ENCODE measurements around the gene PIK3R2.
"Not testable (repeated sequence)": the region's sequence is repeated elsewhere in the genome, so short reads cannot be mapped to it uniquely, and the experiment has no call there.

The PIK3R2 gene

DNA sequence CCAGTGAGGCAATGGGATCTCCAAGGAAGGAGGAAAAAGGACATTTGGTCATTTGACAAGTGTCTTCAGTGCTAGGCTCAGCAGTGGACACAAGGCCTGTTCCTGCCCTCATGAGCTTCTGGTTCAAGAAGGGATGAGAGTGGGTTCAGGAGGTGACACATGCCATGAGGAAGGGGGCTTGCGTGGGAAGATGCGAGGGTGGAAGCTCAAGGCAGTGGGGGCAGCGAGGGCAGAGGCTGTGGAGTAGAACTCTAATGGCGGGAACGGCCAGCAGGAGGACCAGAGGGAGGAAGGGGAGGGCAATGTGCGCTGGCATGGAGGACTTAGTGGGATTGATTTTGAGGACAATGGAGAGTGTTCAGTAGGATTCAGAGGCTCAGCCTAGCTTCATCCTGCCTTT is 3.3 kb downstream of the PIK3R2 start:
- no peak for DNase-seq

DNA sequence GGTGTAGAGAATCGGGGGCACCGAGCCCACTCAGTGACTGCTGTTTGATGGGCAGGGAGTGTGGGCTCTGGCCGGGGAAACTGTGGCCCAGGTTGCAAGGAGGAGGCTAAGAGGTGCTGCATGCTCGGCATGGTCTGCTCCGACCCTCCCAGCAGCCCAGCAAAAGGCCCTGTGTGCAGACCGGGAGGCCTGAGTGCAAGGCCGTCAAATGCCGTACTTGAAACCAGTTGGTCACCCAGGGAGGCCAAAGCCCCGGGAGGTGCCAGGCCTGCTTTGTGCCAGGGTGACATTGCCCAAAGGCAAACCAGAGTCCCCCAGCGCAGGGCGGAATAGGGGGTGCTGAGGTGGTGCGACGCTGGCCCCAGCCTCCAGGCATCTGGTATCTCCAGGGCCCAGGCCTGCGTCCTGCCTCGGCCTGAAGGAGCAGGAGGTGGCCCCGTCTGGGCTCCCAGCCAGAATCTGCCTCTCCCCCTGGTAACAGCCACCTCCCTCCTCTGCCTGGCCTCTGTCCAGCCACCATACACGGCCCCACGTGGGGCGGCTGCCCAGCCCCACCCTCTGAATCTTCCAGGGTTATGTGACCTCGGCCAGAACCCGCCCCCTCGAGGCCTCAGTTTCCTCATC is 4.0 kb downstream of the PIK3R2 start:
- DNase-seq, result peak; percentile 91

DNA sequence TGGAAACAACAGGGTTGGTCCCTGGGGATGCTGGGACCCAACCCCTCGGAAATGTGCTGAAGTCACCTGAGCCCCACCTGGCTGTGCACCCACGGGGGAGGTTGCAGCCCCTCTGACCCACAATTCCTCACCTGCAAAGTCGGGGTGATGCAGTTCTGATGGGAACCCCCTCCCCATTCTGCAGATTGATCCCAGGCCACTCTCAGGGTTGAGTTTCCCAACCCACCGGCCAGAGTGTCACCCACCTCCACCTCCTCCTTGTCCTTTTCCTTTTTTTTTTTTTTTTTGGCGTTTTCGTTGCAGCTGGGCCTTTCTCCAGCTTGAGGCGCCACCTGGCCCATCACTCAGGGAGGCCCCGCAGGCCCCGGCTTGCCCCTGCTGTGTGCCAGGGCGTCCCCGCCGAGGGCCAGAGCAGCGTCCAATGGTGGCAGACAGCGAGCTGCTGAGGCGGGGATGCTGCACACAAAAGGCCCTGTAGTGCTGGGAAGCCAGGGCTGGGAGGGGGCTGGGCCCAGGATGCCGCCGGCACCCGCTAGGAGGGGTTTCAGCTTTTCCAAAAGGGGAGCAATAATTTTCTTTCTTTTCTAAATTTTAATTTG is 4.6 kb downstream of the PIK3R2 start:
- DNase-seq, result peak; percentile 81 to 88

DNA sequence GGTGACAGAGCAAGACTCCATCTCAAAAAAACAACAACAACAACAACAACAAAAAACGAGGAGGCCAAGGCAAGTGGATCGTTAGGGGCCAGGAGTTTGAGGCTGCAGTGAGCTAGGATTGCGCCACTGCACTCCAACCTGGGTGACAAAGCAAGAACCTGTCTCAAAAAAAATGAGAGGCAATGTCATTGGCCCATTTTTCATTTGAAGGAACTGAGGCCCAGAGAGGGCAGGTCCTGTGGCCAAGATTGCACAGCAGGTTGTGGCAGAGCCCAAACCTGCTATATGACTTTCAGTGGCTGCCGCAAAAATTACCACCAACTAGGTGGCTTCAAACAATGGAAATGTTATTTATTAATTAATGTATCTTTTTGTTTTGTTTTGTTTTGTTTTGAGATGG is 5.5 kb downstream of the PIK3R2 start:
- no peak for DNase-seq

DNA sequence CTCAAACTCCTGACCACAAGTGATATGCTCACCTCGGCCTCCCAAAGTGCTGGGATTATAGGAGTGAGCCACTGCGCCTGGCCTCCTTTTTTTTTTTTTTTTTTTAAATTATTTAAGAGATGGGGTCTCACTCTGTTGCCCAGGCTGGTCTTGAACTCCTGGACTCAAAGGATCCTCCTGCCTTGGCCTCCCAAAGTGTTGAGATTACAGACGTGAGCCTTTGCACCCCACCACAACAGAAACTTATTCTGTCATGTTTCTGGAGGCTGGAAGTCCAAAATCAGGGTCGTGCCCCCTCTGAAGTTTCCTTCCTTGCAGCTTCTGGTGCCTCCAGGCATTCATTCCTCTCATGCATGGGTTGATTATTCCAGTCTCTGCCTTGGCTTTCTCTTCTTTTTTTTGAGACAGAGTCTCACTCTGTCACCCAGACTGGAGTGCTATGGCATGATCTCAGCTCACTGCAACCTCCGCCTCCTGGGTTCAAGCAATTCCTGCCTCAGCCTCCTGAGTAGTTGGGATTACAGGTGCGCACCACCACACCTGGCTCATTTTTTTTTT is 6.2 kb downstream of the PIK3R2 start:
- not testable (repeated sequence) for DNase-seq

DNA sequence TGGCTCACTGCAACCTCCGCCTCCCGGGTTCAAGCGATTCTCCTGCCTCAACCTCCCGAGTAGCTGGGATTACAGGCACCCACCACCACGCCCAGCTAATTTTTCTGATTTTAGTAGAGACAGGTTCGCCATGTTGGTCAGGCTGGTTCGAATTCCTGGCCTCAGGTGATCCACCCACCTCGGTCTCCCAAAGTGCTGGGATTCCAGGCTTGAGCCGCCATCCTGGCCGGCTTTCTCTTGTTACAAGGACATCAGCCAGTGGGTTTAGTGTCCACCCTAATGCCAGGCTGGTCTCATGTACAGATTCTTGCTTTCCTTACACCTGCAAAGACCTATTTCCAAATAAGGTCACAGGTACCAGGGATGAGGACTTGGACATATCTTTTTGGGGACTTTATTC is 6.8 kb downstream of the PIK3R2 start:
- DNase-seq, result no peak

DNA sequence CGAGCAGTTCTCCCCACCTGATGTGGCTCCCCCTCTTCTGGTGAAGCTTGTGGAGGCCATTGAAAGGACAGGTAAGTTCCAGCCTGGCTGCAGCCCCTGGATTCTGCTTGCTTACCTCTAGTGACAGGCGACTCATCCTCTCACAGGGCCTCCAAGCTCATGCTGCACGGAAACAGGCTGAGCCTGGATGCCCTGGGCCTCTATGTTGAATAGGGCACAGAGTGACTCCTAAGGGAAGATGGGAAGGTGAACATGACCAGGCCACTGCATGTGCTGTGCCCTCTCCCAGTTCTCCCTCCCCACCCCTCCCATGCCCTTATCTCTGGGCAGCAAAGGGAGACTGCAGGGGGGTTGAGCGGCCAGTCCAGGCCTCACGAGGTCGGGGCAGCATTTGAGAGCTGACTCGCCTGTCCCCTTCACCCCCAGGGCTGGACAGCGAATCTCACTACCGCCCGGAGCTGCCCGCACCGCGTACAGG is 7.6 kb downstream of the PIK3R2 start:
- DNase-seq, result no peak

DNA sequence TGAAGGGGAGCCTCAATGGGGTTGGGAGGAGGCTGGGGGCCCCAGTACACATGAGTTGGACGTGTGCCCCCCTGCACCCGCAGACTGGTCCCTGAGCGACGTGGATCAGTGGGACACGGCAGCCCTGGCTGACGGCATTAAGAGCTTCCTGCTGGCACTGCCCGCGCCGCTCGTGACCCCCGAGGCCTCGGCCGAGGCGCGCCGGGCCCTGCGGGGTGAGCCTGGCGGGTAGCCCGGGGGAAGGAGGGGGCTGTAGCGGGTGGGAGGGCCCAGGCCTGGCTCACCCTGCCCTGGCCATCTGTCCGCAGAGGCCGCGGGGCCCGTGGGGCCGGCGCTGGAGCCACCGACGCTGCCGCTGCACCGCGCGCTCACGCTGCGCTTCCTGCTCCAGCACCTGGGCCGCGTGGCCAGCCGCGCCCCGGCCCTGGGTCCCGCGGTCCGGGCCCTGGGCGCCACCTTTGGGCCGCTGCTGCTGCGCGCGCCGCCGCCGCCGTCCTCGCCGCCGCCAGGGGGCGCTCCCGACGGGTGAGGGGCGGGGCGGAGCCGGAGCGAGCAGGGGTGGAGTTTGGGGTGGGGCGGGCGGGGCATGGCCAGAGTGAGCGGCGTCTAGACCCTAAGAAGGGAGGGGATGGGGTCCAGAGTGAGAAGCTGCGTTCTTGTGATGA is 8.1 kb downstream of the PIK3R2 start:
- DNase-seq, result peak; percentile 38 to 43

DNA sequence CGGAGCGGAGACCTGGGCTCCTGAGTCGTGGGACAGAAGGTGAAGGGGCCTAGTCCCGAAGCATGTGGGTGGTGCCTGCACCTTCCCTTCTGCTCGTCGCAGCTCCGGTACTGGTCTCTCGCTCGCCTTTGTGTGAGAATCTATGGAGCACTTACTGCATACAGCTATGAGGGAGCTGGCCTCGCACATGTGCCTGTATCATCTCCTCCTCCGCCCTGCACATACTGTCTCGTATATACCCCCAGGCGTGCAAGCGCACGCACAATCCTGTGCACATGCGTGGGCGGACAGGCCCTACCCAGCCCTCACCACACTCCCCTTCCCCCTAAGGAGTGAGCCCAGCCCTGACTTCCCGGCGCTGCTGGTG is 8.7 kb downstream of the PIK3R2 start:
- no peak for DNase-seq

DNA sequence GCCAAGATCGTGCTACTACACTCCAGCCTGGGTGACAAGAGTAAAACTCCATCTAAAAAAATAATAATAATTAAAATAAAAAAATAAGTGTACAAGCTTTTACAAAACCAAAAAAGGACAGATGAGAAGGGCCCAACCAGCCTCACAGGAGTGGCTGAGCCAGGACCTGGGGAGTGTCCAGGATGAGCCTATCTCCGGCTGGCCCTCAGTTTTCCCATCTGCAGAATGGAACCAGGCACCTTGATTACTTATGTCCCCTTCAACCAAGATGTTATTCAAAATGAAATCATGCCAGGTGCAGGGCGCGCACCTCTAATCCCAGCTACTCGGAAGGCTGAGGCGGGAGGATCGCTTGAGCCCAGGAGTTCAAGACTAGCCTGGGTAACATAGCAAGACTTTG is 11.1 kb downstream of the PIK3R2 start:
- DNase-seq, result no peak

DNA sequence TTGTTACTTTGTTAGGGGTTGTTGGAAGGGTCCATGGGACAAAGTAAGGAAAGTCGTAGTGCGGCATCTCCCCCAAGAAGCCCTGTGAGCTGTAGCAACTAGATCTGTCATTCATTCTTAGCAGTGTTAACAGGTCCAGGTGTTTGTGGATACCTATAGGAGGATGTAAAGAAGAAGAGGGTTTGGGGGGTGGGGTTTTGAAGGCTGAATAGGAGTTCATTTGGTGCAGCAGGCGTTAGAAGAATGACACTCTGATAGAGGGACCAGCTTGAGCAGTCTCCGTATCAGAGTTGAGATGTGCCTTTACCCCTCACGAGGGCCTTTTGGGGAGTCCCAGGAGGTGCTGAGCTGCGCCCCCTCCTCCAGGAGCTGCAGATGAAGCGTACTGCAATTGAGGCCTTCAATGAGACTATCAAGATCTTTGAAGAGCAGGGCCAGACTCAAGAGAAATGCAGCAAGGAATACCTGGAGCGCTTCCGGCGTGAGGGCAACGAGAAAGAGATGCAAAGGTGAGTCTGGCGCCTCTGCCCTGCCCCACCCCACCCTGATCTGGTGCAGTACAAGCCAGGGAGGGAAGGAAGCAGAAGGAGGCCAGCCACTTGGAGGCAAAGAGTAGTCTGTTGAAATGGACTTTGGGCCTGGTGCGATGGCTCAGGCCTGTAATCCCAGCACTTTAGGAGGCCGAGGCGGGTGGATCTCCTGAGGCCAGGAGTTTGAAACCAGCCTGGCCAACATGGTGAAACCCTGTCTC is 13.0 kb downstream of the PIK3R2 start:
- no peak for DNase-seq

DNA sequence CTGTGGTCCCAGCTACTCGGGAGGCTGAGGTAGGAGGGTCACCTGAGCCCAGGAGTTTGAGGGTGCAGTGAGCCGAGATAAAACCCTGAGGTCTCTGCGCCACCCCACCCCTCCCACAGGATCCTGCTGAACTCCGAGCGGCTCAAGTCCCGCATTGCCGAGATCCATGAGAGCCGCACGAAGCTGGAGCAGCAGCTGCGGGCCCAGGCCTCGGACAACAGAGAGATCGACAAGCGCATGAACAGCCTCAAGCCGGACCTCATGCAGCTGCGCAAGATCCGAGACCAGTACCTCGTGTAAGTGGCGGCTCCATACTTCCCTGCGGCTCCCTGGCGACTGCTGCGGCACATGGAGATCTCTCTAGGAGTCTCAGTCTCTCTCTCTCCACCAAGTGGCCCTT is 14.0 kb downstream of the PIK3R2 start:
- DNase-seq, result no peak

DNA sequence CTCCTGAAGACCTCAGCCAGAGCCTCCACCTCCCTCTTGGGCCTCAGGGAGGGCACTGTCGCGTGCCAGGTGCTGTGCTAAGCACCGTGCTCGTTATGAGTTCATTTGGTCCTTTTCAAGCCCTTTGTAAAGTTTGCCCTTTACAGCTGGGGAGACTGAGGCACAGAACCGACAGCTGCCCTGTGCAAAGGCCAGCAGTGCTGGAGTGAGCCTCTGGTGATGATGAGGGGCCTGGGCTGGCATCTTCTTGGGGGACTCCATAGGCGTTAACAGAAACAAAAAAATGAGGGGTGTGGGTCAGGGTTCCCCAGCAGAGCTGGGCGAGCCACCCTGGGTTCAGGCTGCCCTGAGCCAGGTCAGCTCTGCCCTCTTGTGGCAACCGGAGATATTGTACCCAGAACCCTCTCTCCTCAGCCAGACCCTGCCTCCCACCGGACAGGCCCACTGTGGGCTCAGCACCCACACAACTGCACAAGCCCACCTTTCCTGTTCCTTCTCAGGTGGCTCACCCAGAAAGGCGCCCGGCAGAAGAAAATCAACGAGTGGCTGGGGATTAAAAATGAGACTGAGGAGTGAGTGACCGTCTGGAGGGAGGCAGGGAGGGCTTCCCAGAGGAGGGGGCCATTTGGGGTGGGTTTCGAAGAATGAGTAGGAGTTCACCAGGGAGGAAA is 15.1 kb downstream of the PIK3R2 start:
- peak in 1 of 2 experiments; percentile 27 for DNase-seq

DNA sequence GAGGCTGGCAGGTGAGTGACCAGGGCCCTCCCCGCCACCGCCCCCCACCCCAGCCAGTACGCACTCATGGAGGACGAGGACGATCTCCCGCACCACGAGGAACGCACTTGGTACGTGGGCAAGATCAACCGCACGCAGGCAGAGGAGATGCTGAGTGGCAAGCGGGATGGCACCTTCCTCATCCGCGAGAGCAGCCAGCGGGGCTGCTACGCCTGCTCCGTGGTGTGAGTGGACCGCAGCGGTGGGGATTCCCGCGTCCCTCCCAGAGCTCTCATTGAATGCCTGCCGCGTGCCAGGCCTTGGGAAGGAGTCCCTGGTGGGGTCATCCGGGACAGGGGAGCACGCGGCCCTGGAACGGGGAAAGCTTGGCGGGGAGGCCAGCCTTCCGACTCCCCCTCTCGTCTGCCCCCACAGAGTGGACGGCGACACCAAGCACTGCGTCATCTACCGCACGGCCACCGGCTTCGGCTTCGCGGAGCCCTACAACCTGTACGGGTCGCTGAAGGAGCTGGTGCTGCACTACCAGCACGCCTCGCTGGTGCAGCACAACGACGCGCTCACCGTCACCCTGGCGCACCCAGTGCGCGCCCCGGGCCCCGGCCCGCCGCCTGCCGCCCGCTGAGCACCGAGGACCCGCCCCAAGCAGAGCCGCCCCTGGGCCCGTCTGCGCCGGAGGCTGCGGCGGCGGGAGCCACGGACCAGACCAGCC is 15.9 kb downstream of the PIK3R2 start:
- DNase-seq, result no peak

DNA sequence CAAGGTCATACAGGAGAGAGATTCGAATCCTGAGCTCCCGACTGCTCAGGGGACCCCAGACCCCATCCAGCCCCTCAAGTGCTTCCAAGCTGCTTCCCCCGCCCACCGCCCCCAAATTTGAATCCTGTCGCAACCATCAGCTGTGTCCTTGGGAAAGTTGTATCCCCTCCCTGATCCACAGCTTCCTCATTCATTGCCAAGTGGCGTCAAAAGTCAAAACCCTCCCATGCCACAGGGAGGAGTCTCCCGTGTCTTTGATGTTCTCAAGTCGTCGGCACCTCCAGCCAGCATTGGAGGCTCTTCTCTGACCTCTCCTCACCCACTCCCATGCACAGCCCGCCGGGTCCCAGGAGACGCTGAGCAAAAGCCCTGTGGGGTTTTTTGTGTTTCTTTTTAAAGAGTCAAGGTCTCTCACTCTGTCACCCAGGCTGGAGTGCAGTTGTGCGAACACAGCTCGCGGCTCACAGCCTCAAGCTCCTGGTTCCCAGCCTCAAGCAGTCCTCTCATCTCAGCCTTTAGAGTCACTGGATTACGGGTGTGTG is 17.8 kb downstream of the PIK3R2 start:
- no peak for DNase-seq

DNA sequence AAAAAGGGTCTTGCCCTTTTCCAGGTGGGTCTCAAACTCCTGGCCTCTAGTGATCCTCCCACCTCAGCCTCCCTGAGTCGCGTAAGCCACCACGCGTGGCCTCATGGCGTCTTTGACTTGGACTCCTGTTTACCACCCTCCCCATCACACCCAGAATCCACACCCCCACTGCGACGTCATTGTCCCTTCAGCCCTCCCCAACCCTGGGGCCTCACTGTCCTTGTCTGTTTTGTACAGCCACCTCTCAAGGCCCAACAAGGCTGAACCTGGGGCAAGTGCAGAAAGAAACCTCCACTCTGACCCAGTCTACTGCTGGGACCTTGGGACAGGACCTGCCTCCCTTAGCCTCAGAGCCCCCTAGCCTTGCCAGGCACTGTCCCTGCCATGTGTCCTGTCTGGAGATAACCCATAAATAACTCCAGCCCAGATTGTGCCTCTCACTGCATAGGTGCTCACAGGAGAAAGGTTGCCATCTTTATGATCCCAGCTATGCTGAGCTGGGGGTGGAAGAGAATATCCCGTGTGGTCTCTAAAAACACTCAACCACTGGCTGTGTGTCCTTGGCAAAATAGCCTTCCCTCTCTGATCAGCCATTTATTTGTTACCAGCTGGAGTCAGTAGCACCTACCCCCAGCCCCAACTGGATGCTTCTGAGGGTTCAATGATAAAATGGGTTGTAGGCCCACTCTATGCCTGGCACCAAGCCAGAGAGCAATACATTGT is 18.8 kb downstream of the PIK3R2 start:
- no peak for DNase-seq

DNA sequence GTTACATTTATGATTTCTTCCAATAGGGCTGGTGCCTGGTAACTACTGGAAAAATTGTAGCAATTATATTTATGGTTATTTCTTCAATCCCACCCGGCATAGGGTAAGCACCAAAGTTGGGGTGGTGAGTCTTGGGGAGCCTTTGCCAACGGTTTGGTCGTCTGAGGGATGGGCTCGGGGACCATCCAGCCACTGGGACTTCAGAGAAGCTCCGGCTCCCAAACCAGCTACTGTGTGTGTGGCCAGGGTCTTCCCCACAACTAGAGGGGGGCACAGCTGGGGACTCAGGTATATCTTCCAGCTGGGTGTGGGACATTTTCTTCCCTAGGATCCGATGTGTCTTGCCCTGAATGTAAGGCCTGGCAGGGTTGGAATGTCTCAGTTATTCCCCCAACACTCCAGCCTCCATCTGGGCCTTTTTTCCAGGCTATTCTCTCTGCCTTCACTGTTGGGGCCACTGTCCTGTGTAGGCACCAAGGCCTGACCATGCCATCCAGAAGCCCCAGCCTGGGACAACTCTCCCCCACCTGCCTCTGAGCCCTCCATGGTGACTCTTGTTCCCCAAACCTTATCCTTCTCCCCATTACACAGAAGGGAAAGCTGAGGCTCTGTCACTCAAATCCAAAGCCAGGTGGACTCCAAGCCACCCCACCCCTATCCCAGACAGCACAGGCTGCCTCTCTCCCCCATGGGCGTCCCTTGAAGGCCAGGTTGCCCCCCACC is 19.5 kb downstream of the PIK3R2 start:
- DNase-seq, result no peak

DNA sequence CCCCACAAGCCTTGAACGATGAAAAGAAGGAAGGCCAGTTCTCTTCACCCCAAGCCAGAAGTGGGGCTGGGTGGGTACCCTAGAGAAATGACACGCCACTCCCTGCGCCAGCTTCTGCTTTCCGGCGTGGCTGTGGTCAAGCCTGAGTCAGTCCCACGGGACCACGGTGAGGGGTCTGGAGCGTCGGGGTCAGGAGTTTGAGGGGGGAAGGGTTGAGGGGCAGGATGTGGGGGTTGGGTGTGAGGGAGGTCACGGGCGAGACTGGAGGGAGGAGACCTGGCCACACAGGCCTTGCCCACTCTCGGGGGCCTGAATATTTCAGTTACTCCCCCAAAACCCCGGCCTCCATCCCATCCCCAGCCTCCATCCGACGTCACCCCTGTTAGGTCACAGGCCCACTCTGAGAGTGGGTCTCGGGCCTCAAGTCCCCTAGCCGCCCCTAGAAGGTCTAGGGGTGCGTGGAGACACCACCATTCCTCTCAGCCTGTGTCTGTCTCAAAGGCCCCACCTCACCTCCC is 20.1 kb downstream of the PIK3R2 start:
- no peak for DNase-seq

DNA sequence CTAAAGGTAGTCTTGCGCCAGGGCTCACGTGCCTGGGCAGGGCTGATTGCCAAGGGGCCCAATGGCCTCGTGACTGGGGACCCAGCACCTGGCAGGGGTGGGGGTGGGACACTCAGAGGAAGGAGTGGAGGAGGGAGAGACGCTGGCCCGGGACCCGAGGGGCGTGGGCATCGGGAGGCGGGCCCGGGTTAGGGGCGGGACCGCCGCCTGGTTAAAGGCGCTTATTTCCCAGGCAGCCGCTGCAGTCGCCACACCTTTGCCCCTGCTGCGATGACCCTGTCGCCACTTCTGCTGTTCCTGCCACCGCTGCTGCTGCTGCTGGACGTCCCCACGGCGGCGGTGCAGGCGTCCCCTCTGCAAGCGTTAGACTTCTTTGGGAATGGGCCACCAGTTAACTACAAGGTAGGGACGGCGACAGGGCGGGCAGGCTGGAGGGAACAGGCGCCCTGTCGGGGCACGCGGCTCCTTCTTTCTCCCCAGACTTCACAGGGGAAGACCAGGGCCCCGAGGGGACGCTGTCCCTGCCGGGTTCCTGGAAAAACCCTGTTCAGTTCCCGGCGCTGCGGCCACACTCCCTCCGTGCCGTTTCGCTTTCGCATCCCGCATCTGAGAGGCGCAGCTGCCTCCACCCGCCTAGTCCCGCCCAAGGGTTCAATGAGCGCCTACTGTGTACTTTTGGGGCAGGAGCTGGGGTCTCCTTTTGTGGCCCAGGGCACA is 20.8 kb downstream of the PIK3R2 start, which contains the start of gene IFI30:
Gene IFI30, plus strand, starts transcription at position 242 of the 717 bp plus-strand sequence. Its CDS starts 29 bp downstream, at position 271.
- DNase-seq, result peak; percentile 79 to 82
